RPMI8226 (cell line): Measurements from ENCODE around the gene GAGE12D.
"Not testable (repeated sequence)": the region's sequence is repeated elsewhere in the genome, so short reads cannot be mapped to it uniquely, and the experiment has no call there.

ENCODE experiments used
- DNase-seq: peaks from one replicate; pipeline ENCODE4 v3.0.0-alpha.2; 2015

The GAGE12D gene

GRCh38 chrX:49541433-49541832 lies at the start of gene GAGE12D:
Gene GAGE12D, plus strand, starts transcription at chrX:49541733. Its CDS starts 1,155 bp downstream, at chrX:49542888.
- not testable (repeated sequence) for DNase-seq

GRCh38 chrX:49531877-49532276 lies 9.7 kb upstream of the GAGE12D start, which contains the start of gene GAGE12C:
Gene GAGE12C, plus strand, starts transcription at chrX:49532177. Its CDS starts 1,155 bp downstream, at chrX:49533332.
- DNase-seq, result not testable (repeated sequence)

- not testable (repeated sequence) for DNase-seq
These were observed 9.5 kb downstream of the GAGE12D start, which contains the start of gene GAGE12E for GRCh38 chrX:49550989-49551388. Gene GAGE12E, plus strand, starts transcription at chrX:49551289. Its CDS starts 1,155 bp downstream, at chrX:49552444.

- DNase-seq, result not testable (repeated sequence)
These were observed 19.0 kb downstream of the GAGE12D start, which contains the start of gene GAGE12F for GRCh38 chrX:49560542-49560941. Gene GAGE12F, plus strand, starts transcription at chrX:49560842. Its CDS starts 1,155 bp downstream, at chrX:49561997.

GRCh38 chrX:49568728-49569127 lies 27.2 kb downstream of the GAGE12D start:
- DNase-seq, result not testable (repeated sequence)

GRCh38 chrX:49569152-49569551 lies 27.6 kb downstream of the GAGE12D start:
- not testable (repeated sequence) for DNase-seq

- not testable (repeated sequence) for DNase-seq
These were observed 28.6 kb downstream of the GAGE12D start, which contains the start of gene GAGE12G for GRCh38 chrX:49570100-49570499. Gene GAGE12G, plus strand, starts transcription at chrX:49570400. Its CDS starts 1,155 bp downstream, at chrX:49571555.

GRCh38 chrX:49579649-49580048 lies 38.1 kb downstream of the GAGE12D start, which contains the start of gene GAGE12H:
Gene GAGE12H, plus strand, starts transcription at chrX:49579949. Its CDS starts 1,155 bp downstream, at chrX:49581104.
- not testable (repeated sequence) for DNase-seq

GRCh38 chrX:49589196-49589595 lies 47.7 kb downstream of the GAGE12D start, which contains the start of gene GAGE2A:
Gene GAGE2A, plus strand, starts transcription at chrX:49589496. Its CDS starts 1,155 bp downstream, at chrX:49590651.
- not testable (repeated sequence) for DNase-seq

- DNase-seq, result not testable (repeated sequence)
These were observed 48.4 kb downstream of the GAGE12D start for GRCh38 chrX:49589769-49590478.

GRCh38 chrX:49590488-49590887 lies 49.0 kb downstream of the GAGE12D start:
- not testable (repeated sequence) for DNase-seq
